ENCODE measurements around the gene SHCBP1.
A peak's percentile ranks its signal among the peaks of the same experiment; 100 is the strongest.
"Not testable (repeated sequence)": the region's sequence is repeated elsewhere in the genome, so short reads cannot be mapped to it uniquely, and the experiment has no call there.

SHCBP1 gene

GRCh38 chr16:46627746-46628145 is 6.6 kb upstream of the SHCBP1 start:
- Histone ChIP-seq H2AK5ac (ENCODE audit: low read length) (no peak overlapping the region), H3K18ac (ENCODE audit: low read length) (no peak overlapping the region), H3K27ac (ENCODE audit: low read depth, low read length) (no peak overlapping the region), H4K5ac (ENCODE audit: low read length) (no peak overlapping the region), H2BK15ac (replicated peaks; ENCODE audit: low read depth) (no peak overlapping the region), H2BK120ac (ENCODE audit: low read depth, low read length) (no peak overlapping the region), H3K9ac (ENCODE audit: low read length) (no peak overlapping the region), H3K4ac (ENCODE audit: low read depth, low read length) (no peak overlapping the region), H3K36me3 (ENCODE audit: control insufficient read depth, insufficient read depth, low read length) (no peaks in the 10 kb centered on the region), H3K4me1 (ENCODE audit: control insufficient read depth, low read depth, low read length) (no peaks in the 10 kb centered on the region), H4K8ac (ENCODE audit: low read depth, low read length) (no peak overlapping the region), H3K23ac (ENCODE audit: low read length) (no peak overlapping the region), H3K4me3 (ENCODE audit: low read length) (no peak overlapping the region), H3K79me2 (ENCODE audit: control insufficient read depth, insufficient read depth, low read length) (no peaks in the 10 kb centered on the region), H3K79me1 (ENCODE audit: low read length) (no peaks in the 10 kb centered on the region), H3K27me3 (ENCODE audit: insufficient read depth, low read length, poor library complexity) (no peaks in the 10 kb centered on the region), H3K4me2 (ENCODE audit: low read length) (no peak overlapping the region), H2BK5ac (ENCODE audit: low read length) (no peak overlapping the region), H3K56ac (ENCODE audit: low read length) (no peak overlapping the region)
- no CpG with 5 or more reads among the region's 5 CpGs for WGBS (ENCODE audit: extremely low coverage, insufficient coverage, low lambda C conversion rate)
- DNase-seq, result peak; percentile 37

DNA sequence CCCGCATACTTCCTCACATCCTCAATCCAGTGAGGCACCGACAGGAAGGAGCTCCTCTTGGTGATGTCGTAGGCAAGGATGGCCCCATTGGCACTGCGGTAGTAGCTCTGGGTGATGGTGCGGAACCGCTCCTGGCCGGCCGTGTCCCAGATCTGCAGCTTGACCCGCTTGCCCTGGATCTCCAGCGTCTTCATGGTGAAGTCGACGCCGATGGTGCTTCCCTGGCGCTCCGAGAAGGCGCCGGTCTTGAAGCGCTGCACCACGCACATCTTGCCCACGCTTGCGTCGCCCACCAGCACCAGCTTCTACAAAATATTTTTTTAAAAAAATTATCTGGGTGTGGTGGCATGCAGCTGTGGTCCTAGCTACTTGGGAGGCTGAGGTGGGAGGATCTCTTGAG is 5.5 kb upstream of the SHCBP1 start:
- not testable (repeated sequence) for H3K27ac ChIP-seq (ENCODE audit: low read depth, low read length); H4K8ac ChIP-seq (ENCODE audit: low read depth, low read length); H3K56ac ChIP-seq (ENCODE audit: low read length); H3K23ac ChIP-seq (ENCODE audit: low read length); H3K4me3 ChIP-seq (ENCODE audit: low read length); H3K4me1 ChIP-seq (ENCODE audit: control insufficient read depth, low read depth, low read length); DNase-seq; H3K27me3 ChIP-seq (ENCODE audit: insufficient read depth, low read length, poor library complexity); H2AK5ac ChIP-seq (ENCODE audit: low read length); H2BK15ac ChIP-seq (replicated peaks; ENCODE audit: low read depth); H3K36me3 ChIP-seq (ENCODE audit: control insufficient read depth, insufficient read depth, low read length); H3K4me2 ChIP-seq (ENCODE audit: low read length); H3K4ac ChIP-seq (ENCODE audit: low read depth, low read length); H3K18ac ChIP-seq (ENCODE audit: low read length); H4K5ac ChIP-seq (ENCODE audit: low read length); H2BK120ac ChIP-seq (ENCODE audit: low read depth, low read length); H3K9ac ChIP-seq (ENCODE audit: low read length); H3K79me2 ChIP-seq (ENCODE audit: control insufficient read depth, insufficient read depth, low read length); H2BK5ac ChIP-seq (ENCODE audit: low read length); H3K79me1 ChIP-seq (ENCODE audit: low read length)
- no CpG with 5 or more reads among the region's 22 CpGs for WGBS (ENCODE audit: extremely low coverage, insufficient coverage, low lambda C conversion rate)

DNA sequence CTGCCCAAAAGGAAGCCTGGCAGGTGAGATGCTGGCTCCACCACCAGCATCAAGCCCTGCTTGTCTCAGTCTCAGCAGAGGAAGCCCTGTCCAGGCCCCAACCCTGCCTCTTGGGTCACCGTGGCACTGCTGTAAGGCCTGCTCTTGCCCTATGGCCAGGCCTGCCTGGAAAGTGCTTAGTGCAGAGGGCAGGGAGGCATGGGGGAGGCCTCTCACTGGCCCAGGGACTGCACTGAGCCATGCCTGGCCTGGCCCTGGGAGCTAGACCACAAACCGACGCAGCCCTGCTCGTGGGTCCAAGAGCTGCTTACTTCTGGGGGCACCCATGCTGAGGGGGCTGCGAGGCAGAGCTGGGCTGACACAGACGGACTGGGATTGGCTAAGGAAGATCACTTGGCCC is 3.7 kb upstream of the SHCBP1 start:
- not testable (repeated sequence) for H3K4me1 ChIP-seq (ENCODE audit: control insufficient read depth, low read depth, low read length); H2BK5ac ChIP-seq (ENCODE audit: low read length); H3K79me2 ChIP-seq (ENCODE audit: control insufficient read depth, insufficient read depth, low read length); H3K23ac ChIP-seq (ENCODE audit: low read length); H2AK5ac ChIP-seq (ENCODE audit: low read length); H2BK120ac ChIP-seq (ENCODE audit: low read depth, low read length); H3K79me1 ChIP-seq (ENCODE audit: low read length); H3K27me3 ChIP-seq (ENCODE audit: insufficient read depth, low read length, poor library complexity); H3K36me3 ChIP-seq (ENCODE audit: control insufficient read depth, insufficient read depth, low read length); H2BK15ac ChIP-seq (replicated peaks; ENCODE audit: low read depth); H4K5ac ChIP-seq (ENCODE audit: low read length); H3K27ac ChIP-seq (ENCODE audit: low read depth, low read length); DNase-seq; H3K4me2 ChIP-seq (ENCODE audit: low read length); H3K18ac ChIP-seq (ENCODE audit: low read length); H3K4me3 ChIP-seq (ENCODE audit: low read length); H4K8ac ChIP-seq (ENCODE audit: low read depth, low read length); H3K9ac ChIP-seq (ENCODE audit: low read length); H3K56ac ChIP-seq (ENCODE audit: low read length); H3K4ac ChIP-seq (ENCODE audit: low read depth, low read length)
- WGBS (ENCODE audit: extremely low coverage, insufficient coverage, low lambda C conversion rate), result no CpG with 5 or more reads among the region's 6 CpGs

- H3K23ac ChIP-seq (ENCODE audit: low read length); H3K4me1 ChIP-seq (ENCODE audit: control insufficient read depth, low read depth, low read length); H3K4ac ChIP-seq (ENCODE audit: low read depth, low read length); H2AK5ac ChIP-seq (ENCODE audit: low read length); H4K8ac ChIP-seq (ENCODE audit: low read depth, low read length); H3K79me1 ChIP-seq (ENCODE audit: low read length); H4K5ac ChIP-seq (ENCODE audit: low read length); H3K9ac ChIP-seq (ENCODE audit: low read length); H2BK120ac ChIP-seq (ENCODE audit: low read depth, low read length); H3K27ac ChIP-seq (ENCODE audit: low read depth, low read length); H3K18ac ChIP-seq (ENCODE audit: low read length); H2BK15ac ChIP-seq (replicated peaks; ENCODE audit: low read depth); H3K4me3 ChIP-seq (ENCODE audit: low read length); DNase-seq; H3K27me3 ChIP-seq (ENCODE audit: insufficient read depth, low read length, poor library complexity); H3K36me3 ChIP-seq (ENCODE audit: control insufficient read depth, insufficient read depth, low read length); H3K4me2 ChIP-seq (ENCODE audit: low read length); H3K56ac ChIP-seq (ENCODE audit: low read length); H2BK5ac ChIP-seq (ENCODE audit: low read length): not testable (repeated sequence)
- peaks cover 12% of the 10 kb centered on the region for H3K79me2 ChIP-seq (ENCODE audit: control insufficient read depth, insufficient read depth, low read length)
- WGBS (ENCODE audit: extremely low coverage, insufficient coverage, low lambda C conversion rate), result no CpG with 5 or more reads among the region's 6 CpGs
Observed at GRCh38 chr16:46623707-46624106, 2.5 kb upstream of the SHCBP1 start.

DNA sequence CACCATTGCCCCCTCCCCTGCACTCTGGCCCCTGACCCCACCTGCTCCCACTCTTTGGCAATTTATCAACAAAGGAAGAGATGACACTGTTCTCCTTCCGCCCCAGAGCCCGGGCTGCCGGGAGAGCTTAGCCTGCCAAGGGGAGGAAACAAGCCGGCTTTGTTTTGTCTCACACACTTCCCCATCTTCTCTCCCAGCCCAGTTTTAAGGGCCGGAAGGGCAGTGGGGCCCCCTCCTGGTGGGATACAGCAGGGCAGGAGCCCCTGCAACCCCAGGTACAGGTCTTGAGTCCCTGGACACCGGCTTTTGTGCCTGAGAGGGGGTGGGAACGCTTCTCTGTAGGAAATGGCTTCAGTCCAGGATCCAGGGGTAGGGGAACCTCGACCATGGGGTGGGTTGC is 2.1 kb upstream of the SHCBP1 start:
- not testable (repeated sequence) for H3K56ac ChIP-seq (ENCODE audit: low read length); H3K4me2 ChIP-seq (ENCODE audit: low read length); H3K79me1 ChIP-seq (ENCODE audit: low read length); H2BK15ac ChIP-seq (replicated peaks; ENCODE audit: low read depth); H4K5ac ChIP-seq (ENCODE audit: low read length); H3K4me3 ChIP-seq (ENCODE audit: low read length); H4K8ac ChIP-seq (ENCODE audit: low read depth, low read length); H3K18ac ChIP-seq (ENCODE audit: low read length); H2AK5ac ChIP-seq (ENCODE audit: low read length); DNase-seq; H3K36me3 ChIP-seq (ENCODE audit: control insufficient read depth, insufficient read depth, low read length); H3K4me1 ChIP-seq (ENCODE audit: control insufficient read depth, low read depth, low read length); H3K27ac ChIP-seq (ENCODE audit: low read depth, low read length); H3K27me3 ChIP-seq (ENCODE audit: insufficient read depth, low read length, poor library complexity); H2BK120ac ChIP-seq (ENCODE audit: low read depth, low read length); H3K9ac ChIP-seq (ENCODE audit: low read length); H3K23ac ChIP-seq (ENCODE audit: low read length); H3K4ac ChIP-seq (ENCODE audit: low read depth, low read length); H2BK5ac ChIP-seq (ENCODE audit: low read length)
- no CpG with 5 or more reads among the region's 8 CpGs for WGBS (ENCODE audit: extremely low coverage, insufficient coverage, low lambda C conversion rate)
- peaks cover 12% of the 10 kb centered on the region for H3K79me2 ChIP-seq (ENCODE audit: control insufficient read depth, insufficient read depth, low read length)

DNA sequence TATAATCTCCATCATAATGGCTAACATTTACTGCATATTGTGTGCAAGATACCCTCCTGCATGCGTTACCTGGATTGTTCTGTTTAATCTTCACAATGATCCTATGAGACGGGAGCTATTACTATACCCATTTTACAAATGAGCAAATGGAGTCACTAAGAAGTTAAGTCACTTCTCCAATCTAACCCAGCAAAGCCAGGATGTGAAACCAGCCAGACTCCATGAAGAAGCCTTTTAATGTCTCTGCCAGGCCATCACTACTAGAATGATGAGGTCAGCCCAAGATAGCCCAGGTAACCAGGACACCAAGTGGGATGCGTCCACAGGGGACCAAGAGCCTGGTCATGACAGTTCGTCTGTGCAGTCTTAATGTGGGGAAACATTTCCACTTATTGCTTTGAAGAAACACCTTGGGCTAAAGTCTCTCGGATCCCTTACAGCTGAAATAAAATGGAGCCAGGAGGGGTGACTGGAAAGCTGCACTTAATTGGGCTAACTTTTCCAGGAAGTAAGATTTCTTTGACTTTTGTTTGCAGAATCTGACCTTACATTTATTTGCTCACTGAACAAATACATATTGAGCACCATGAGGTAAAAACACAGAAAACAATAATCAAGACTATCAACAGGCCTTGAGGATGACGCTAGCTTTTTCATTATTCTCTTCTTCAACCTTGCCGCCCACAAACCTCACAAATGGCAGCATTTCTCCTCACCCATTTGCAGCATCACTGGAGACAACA is 926 bp upstream of the SHCBP1 start:
- Histone ChIP-seq H3K56ac (ENCODE audit: low read length) (no peak overlapping the region), H2BK5ac (ENCODE audit: low read length) (no peak overlapping the region), H3K4me3 (ENCODE audit: low read length) (no peak overlapping the region), H3K79me2 (ENCODE audit: control insufficient read depth, insufficient read depth, low read length) (peaks cover 12% of the 10 kb centered on the region), H3K18ac (ENCODE audit: low read length) (no peak overlapping the region), H4K8ac (ENCODE audit: low read depth, low read length) (peak overlapping the region; percentile 76), H3K4me1 (ENCODE audit: control insufficient read depth, low read depth, low read length) (no peaks in the 10 kb centered on the region), H4K5ac (ENCODE audit: low read length) (no peak overlapping the region), H3K23ac (ENCODE audit: low read length) (no peak overlapping the region), H2AK5ac (ENCODE audit: low read length) (no peak overlapping the region), H2BK120ac (ENCODE audit: low read depth, low read length) (no peak overlapping the region), H3K9ac (ENCODE audit: low read length) (no peak overlapping the region), H3K4me2 (ENCODE audit: low read length) (no peak overlapping the region), H3K36me3 (ENCODE audit: control insufficient read depth, insufficient read depth, low read length) (no peaks in the 10 kb centered on the region), H3K79me1 (ENCODE audit: low read length) (peaks cover 4% of the 10 kb centered on the region), H3K4ac (ENCODE audit: low read depth, low read length) (peak overlapping the region; percentile 27), H3K27ac (ENCODE audit: low read depth, low read length) (no peak overlapping the region), H3K27me3 (ENCODE audit: insufficient read depth, low read length, poor library complexity) (no peaks in the 10 kb centered on the region), H2BK15ac (replicated peaks; ENCODE audit: low read depth) (no peak overlapping the region)
- DNase-seq, result no peak
- no CpG with 5 or more reads among the region's 7 CpGs for WGBS (ENCODE audit: extremely low coverage, insufficient coverage, low lambda C conversion rate)
